H1 (cell line): Measurements from ENCODE around the gene DGKI.

Source experiments
- BRCA1 ChIP-seq: IDR thresholded peaks from 2 replicates; pipeline ENCODE4 v1.6.1; 2012; ENCODE audit warnings: low read depth, low read length, improper control_type of control experiment
- CBX5 ChIP-seq: fragments of 300-800, 300-1000 bp; sonication (generic); IDR thresholded peaks from 2 replicates; pipeline ENCODE4 v1.7.1; 2016; ENCODE audit warnings: antibody characterized with exemption, low read length, low read depth
- CEBPB ChIP-seq: IDR thresholded peaks from 2 replicates; pipeline ENCODE4 v1.6.1; 2012; ENCODE audit warnings: low read depth, low read length
- CHD2 ChIP-seq: IDR thresholded peaks from 2 replicates; pipeline ENCODE4 v1.6.1; 2012; ENCODE audit warnings: low read length, improper control_type of control experiment
- CREB1 ChIP-seq: IDR thresholded peaks from 2 replicates; pipeline ENCODE4 v1.6.1; 2012; ENCODE audit warnings: inconsistent platforms
- EP300 ChIP-seq, 2 experiments: IDR thresholded peaks; 1 replicate in 1 of 2; 2 replicates in 1 of 2; pipeline ENCODE4 v1.6.1; 2011 to 2012; ENCODE audit warnings: low read depth in 2 of 2, low read length in 2 of 2, mild to moderate bottlenecking in 2 of 2, borderline replicate concordance in 1 of 2, inconsistent platforms in 1 of 2, moderate library complexity in 1 of 2
- EZH2 ChIP-seq: fragments of 200-600 bp; sonication (generic); IDR thresholded peaks from 2 replicates; pipeline ENCODE4 v1.7.1; 2012; ENCODE audit warnings: low read depth, mild to moderate bottlenecking, moderate library complexity, low read length, inconsistent platforms; ENCODE audit not compliant: severe bottlenecking
- KDM1A ChIP-seq: fragments of 200-600, 300-600 bp; sonication (generic); IDR thresholded peaks from 2 replicates; pipeline ENCODE4 v1.7.1; 2016; ENCODE audit warnings: mild to moderate bottlenecking, low read length, borderline replicate concordance
- POLR2A ChIP-seq, 2 experiments: IDR thresholded peaks; 1 replicate in 1 of 2; 2 replicates in 1 of 2; pipeline ENCODE4 v1.6.1; 2011; ENCODE audit warnings: low read depth in 2 of 2, low read length in 2 of 2, mild to moderate bottlenecking in 2 of 2; ENCODE audit errors: control extremely low read depth in 1 of 2
- RBBP5 ChIP-seq: IDR thresholded peaks from 2 replicates; pipeline ENCODE4 v1.7.1; 2012; ENCODE audit warnings: low read depth, mild to moderate bottlenecking, inconsistent platforms, low read length, moderate library complexity, borderline replicate concordance
- SIN3A ChIP-seq, 2 experiments: IDR thresholded peaks in 1 of 2; conservative IDR thresholded peaks in 1 of 2; 2 replicates each; pipeline ENCODE4 v1.6.1; 2011 to 2012; ENCODE audit warnings: low read length in 2 of 2, improper control_type of control experiment in 1 of 2, low read depth in 1 of 2, mild to moderate bottlenecking in 1 of 2
- SIRT6 ChIP-seq: IDR thresholded peaks from one replicate; pipeline ENCODE4 v1.7.1; 2012; ENCODE audit warnings: low read length, inconsistent platforms
- YY1 ChIP-seq: IDR thresholded peaks from 2 replicates; pipeline ENCODE4 v1.6.1; 2011; ENCODE audit warnings: low read depth, mild to moderate bottlenecking, low read length
- TF ChIP-seq, protein P1 (sequence below), 3 experiments: IDR thresholded peaks; 1 replicate in 2 of 3; 2 replicates in 1 of 3; pipeline versions ENCODE4 v1.5.1 to v1.6.1; 2011; ENCODE audit warnings: low read length in 3 of 3, mild to moderate bottlenecking in 3 of 3, inconsistent platforms in 2 of 3, low read depth in 1 of 3, moderate library complexity in 1 of 3; ENCODE audit not compliant: insufficient read depth in 1 of 3; ENCODE audit errors: control extremely low read depth in 1 of 3

- no peak for TF ChIP-seq KDM1A
- TF ChIP-seq SIRT6, result no peak
- TF ChIP-seq, protein P1, sequence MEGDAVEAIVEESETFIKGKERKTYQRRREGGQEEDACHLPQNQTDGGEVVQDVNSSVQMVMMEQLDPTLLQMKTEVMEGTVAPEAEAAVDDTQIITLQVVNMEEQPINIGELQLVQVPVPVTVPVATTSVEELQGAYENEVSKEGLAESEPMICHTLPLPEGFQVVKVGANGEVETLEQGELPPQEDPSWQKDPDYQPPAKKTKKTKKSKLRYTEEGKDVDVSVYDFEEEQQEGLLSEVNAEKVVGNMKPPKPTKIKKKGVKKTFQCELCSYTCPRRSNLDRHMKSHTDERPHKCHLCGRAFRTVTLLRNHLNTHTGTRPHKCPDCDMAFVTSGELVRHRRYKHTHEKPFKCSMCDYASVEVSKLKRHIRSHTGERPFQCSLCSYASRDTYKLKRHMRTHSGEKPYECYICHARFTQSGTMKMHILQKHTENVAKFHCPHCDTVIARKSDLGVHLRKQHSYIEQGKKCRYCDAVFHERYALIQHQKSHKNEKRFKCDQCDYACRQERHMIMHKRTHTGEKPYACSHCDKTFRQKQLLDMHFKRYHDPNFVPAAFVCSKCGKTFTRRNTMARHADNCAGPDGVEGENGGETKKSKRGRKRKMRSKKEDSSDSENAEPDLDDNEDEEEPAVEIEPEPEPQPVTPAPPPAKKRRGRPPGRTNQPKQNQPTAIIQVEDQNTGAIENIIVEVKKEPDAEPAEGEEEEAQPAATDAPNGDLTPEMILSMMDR (IDR thresholded peaks at IDR 0.05; ENCODE audit: control extremely low read depth in 1 of 3, insufficient read depth in 1 of 3, low read depth in 1 of 3, low read length in 3 of 3), result no peak
- TF ChIP-seq CEBPB, result no peak
- TF ChIP-seq CREB1, result no peak
- no peak for TF ChIP-seq BRCA1
- no peak for TF ChIP-seq EZH2
- TF ChIP-seq RBBP5, result no peak
- TF ChIP-seq POLR2A (IDR thresholded peaks at IDR 0.05; ENCODE audit: control extremely low read depth in 1 of 2, low read depth in 2 of 2, low read length in 2 of 2), result no peak
- no peak for TF ChIP-seq SIN3A (conservative IDR thresholded peaks at IDR 0.05 in 1 of 2, IDR thresholded peaks at IDR 0.05 in 1 of 2; ENCODE audit: low read depth in 1 of 2, low read length in 2 of 2)
- TF ChIP-seq YY1, result no peak
- no peak for TF ChIP-seq EP300 (IDR thresholded peaks at IDR 0.05; ENCODE audit: borderline replicate concordance in 1 of 2, low read depth in 2 of 2, low read length in 2 of 2)
- TF ChIP-seq CHD2, result no peak
- no peak for TF ChIP-seq CBX5
Observed at GRCh38 chr7:137829337-137829992, 17.3 kb downstream of the DGKI start.
